ENCODE results near the gene VNN1. TPM values are rescaled to one million over a fixed set of nuclear protein-coding genes. Genes with fewer than 3 reads are reported as not detected.
"Not testable (repeated sequence)": the region's sequence is repeated elsewhere in the genome, so short reads cannot be mapped to it uniquely, and the experiment has no call there.

Gene VNN1
- total and polyA plus RNA-seq, 3 donors from 2014 or later: 0.16 to 0.54 (median 0.37) TPM

DNA sequence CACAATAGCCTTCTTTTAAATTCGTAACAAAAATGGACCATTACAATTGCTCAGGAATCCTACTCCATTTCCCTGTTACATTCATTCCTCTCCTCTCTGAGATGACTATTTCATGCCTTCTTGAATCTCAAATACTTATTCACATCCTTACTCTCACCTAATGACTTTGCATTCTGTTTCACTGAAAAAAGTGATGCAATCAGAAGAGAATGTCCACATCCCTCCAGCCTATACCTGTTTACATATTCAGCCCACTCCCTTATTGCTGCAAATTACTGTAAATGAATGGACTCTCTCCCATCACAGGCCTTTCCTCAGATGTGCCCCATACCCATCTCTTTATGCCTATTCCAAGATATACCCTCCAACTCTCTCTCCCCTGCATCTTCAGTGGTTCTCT is 63.4 kb downstream of the VNN1 start:
- Histone ChIP-seq H3K9me3 (no peaks in the 10 kb centered on the region), H3K27ac (no peak overlapping the region), H3K27me3 (no peaks in the 10 kb centered on the region), H3K4me3 (no peak overlapping the region), H3K36me3 (ENCODE audit: low read depth, missing control alignments) (no peaks in the 10 kb centered on the region), H3K4me1 (no peaks in the 10 kb centered on the region)
- intact Hi-C loops (cut with DNase I; ENCODE audit: low total_unique reads): no loop called here
- no peak for DNase-seq
- WGBS, 2 donors: 75 to 96% methylated on average over 1 of the region's 1 CpG
- TF ChIP-seq POLR2A (IDR thresholded peaks at IDR 0.05): no peak
- TF ChIP-seq, protein P1, sequence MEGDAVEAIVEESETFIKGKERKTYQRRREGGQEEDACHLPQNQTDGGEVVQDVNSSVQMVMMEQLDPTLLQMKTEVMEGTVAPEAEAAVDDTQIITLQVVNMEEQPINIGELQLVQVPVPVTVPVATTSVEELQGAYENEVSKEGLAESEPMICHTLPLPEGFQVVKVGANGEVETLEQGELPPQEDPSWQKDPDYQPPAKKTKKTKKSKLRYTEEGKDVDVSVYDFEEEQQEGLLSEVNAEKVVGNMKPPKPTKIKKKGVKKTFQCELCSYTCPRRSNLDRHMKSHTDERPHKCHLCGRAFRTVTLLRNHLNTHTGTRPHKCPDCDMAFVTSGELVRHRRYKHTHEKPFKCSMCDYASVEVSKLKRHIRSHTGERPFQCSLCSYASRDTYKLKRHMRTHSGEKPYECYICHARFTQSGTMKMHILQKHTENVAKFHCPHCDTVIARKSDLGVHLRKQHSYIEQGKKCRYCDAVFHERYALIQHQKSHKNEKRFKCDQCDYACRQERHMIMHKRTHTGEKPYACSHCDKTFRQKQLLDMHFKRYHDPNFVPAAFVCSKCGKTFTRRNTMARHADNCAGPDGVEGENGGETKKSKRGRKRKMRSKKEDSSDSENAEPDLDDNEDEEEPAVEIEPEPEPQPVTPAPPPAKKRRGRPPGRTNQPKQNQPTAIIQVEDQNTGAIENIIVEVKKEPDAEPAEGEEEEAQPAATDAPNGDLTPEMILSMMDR (IDR thresholded peaks at IDR 0.05): no peak

DNA sequence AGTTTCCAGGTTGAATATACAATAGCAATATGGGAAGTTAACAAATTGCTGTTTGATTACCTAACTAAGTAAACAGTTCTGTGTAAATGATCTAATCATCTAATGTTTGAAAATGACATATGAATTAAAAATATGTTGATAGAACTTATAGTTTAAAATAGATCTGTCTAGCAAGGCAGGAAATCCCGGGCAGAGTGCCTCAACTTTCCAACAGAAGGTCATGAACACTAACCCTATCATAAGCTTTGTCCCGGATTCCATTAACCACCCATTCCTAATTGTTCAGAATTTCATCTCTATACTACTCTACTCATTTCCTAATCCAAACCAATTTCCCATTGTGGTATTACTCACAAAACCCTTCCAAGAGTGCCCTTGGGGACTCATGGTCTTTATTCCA is 65.0 kb downstream of the VNN1 start:
- WGBS, 2 donors: 59 to 64% methylated on average over 2 of the region's 2 CpGs
- Histone ChIP-seq H3K4me1 (no peaks in the 10 kb centered on the region), H3K4me3 (no peak overlapping the region), H3K27me3 (no peaks in the 10 kb centered on the region), H3K9me3 (no peaks in the 10 kb centered on the region), H3K27ac (no peak overlapping the region), H3K36me3 (ENCODE audit: low read depth, missing control alignments) (no peaks in the 10 kb centered on the region)
- intact Hi-C loops (cut with DNase I; ENCODE audit: low total_unique reads): no loop called here
- DNase-seq: no peak
- TF ChIP-seq, protein P1 (IDR thresholded peaks at IDR 0.05): no peak
- TF ChIP-seq POLR2A (IDR thresholded peaks at IDR 0.05): no peak

DNA sequence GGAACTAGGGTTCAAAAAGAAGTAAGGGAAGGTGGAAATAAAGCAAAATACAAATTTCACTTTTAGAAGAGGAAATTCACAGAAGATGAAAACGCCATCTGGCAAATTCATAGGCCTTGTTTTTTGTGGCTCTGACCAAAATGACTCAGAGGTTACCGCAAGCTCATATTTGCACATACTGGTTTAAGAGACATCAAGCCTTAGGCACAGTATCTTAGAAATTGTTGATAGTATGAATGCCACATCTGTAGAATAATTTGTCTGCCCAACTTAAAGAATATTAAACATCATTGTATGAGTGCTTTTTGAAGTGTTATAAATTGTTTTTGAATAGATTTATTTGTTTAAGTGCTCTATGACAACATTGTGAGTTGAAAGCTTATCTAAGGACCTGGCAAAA is 65.5 kb downstream of the VNN1 start:
- Histone ChIP-seq H3K27me3 (no peaks in the 10 kb centered on the region), H3K9me3 (no peaks in the 10 kb centered on the region), H3K4me3 (no peak overlapping the region), H3K4me1 (no peaks in the 10 kb centered on the region), H3K36me3 (ENCODE audit: low read depth, missing control alignments) (no peaks in the 10 kb centered on the region), H3K27ac (no peak overlapping the region)
- 71 to 76% methylated on average over 2 of the region's 2 CpGs for WGBS, 2 donors
- TF ChIP-seq POLR2A (IDR thresholded peaks at IDR 0.05): no peak
- TF ChIP-seq, protein P1 (IDR thresholded peaks at IDR 0.05): no peak
- intact Hi-C loops (cut with DNase I; ENCODE audit: low total_unique reads): no loop called here
- no peak for DNase-seq

DNA sequence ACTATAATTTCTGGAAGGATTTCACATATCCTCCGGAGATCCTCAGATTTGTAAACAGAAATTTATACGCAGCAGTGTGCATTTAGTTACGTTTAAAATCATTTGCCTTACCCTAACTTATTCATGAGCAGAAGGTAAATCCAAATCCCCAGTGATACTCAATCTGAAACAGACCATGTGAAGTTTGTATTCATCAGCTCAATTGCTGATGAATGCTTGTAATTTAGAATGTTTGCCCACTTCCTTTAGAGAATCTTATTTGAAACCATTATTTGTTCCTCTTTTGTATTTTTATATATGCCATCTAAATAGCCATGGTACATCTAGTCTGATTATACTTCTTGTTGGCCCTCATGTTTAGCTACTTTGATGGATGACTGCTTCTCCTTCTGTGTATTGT is 70.3 kb downstream of the VNN1 start:
- TF ChIP-seq POLR2A (IDR thresholded peaks at IDR 0.05): no peak
- TF ChIP-seq, protein P1 (IDR thresholded peaks at IDR 0.05): no peak
- no peak for DNase-seq
- WGBS, 2 donors: 90 to 97% methylated on average over 3 of the region's 3 CpGs

DNA sequence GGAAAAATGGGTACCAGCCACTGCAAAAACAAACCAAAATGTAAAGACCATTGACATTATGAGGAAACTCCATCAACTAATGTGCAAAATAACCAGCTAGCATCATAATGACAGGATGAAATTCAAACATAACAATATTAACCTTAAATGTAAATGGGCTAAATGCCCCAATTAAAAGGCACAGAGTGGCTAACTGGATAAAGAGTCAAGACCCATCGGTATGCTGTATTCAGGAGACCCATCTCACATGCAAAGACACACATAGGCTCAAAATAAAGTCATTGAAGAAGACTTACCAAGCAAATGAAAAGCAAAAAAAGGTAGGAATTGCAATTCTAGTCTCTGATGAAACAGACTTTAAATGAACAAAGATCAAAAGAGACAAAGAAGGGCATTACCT is 76.7 kb downstream of the VNN1 start:
- H3K9me3 ChIP-seq; H3K27ac ChIP-seq; DNase-seq; H3K4me1 ChIP-seq; H3K27me3 ChIP-seq; H3K36me3 ChIP-seq (ENCODE audit: low read depth, missing control alignments); intact Hi-C loops (cut with DNase I; ENCODE audit: low total_unique reads); H3K4me3 ChIP-seq: not testable (repeated sequence)
- 95 to 96% methylated on average over 1 of the region's 1 CpG for WGBS, 2 donors

More for the DNA sequence above, 70.3 kb downstream of the VNN1 start:
- Histone ChIP-seq H3K4me3 (no peak overlapping the region), H3K4me1 (no peaks in the 10 kb centered on the region), H3K9me3 (no peaks in the 10 kb centered on the region), H3K27me3 (no peaks in the 10 kb centered on the region), H3K36me3 (ENCODE audit: low read depth, missing control alignments) (no peaks in the 10 kb centered on the region), H3K27ac (no peak overlapping the region)
- intact Hi-C loops (cut with DNase I; ENCODE audit: low total_unique reads): no loop called here

DNA sequence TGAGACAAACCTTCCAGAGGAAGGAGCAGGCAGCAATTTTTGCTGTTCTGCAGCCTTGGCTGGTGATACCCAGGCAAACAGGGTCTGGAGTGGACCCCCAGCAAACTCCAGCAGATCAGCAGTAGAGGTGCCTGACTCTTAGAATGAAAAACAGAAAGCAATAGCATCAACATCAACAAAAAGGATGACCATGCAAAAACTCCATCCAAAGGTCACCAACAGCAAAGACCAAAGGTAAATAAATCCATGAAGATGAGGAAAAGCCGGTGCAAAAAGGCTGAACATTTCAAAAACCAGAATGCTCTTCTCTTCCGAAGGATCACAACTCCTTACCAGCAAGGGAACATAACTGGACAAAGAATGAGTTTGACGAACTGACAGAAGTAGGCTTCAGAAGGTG is 77.9 kb downstream of the VNN1 start:
- H3K4me3 ChIP-seq; H3K9me3 ChIP-seq; H3K4me1 ChIP-seq; H3K36me3 ChIP-seq (ENCODE audit: low read depth, missing control alignments); H3K27me3 ChIP-seq; intact Hi-C loops (cut with DNase I; ENCODE audit: low total_unique reads); H3K27ac ChIP-seq; DNase-seq: not testable (repeated sequence)
- 88 to 89% methylated on average over 3 of the region's 3 CpGs for WGBS, 2 donors

DNA sequence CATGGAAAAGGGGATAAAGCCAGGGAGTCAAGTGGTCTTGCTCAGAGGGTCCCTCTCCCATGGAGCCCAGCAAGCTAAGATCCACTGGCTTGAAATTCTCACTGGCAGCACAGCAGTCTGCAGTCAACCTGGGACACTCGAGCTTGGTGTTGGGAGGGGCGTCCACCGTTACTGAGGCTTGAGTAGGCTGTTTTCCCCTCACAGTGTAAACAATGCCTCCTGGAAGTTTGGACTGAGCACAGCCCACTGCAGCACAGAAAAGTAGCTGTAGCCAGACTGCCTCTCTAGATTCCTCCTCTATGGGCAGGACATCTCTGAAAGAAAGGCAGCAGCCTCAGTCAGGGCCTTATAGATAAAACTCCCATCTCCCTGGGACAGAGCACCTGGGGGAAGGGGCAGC is 78.6 kb downstream of the VNN1 start:
- WGBS, 2 donors: 49 to 62% methylated on average over 3 of the region's 3 CpGs
- intact Hi-C loops (cut with DNase I; ENCODE audit: low total_unique reads); H3K27ac ChIP-seq; H3K4me3 ChIP-seq; H3K4me1 ChIP-seq; H3K9me3 ChIP-seq; DNase-seq; H3K36me3 ChIP-seq (ENCODE audit: low read depth, missing control alignments); H3K27me3 ChIP-seq: not testable (repeated sequence)

All from testis (tissue), 3 donors.